KOPT-K1 (cell line): Measurements from ENCODE around the gene LCOR.

ENCODE experiments used
- H3K27ac ChIP-seq: fragments of 200-600 bp; sonication (generic); 2 replicates; pipeline ENCODE4 v1.5.1; 2016; ENCODE audit warnings: antibody characterized with exemption, mild to moderate bottlenecking, low read depth, low read length; ENCODE audit not compliant: poor library complexity, severe bottlenecking
- H3K36me3 ChIP-seq: fragments of 200-600 bp; sonication (generic); 2 replicates; pipeline ENCODE4 v1.5.1; 2017; ENCODE audit warnings: antibody characterized with exemption, mild to moderate bottlenecking, low read length, moderate library complexity; ENCODE audit not compliant: insufficient read depth
- H3K9me3 ChIP-seq: fragments of 200-600 bp; sonication (generic); 2 replicates; pipeline ENCODE4 v1.5.1; 2017; ENCODE audit warnings: antibody characterized with exemption, low read length, mild to moderate bottlenecking; ENCODE audit not compliant: insufficient read depth, poor library complexity, severe bottlenecking

Gene LCOR

DNA sequence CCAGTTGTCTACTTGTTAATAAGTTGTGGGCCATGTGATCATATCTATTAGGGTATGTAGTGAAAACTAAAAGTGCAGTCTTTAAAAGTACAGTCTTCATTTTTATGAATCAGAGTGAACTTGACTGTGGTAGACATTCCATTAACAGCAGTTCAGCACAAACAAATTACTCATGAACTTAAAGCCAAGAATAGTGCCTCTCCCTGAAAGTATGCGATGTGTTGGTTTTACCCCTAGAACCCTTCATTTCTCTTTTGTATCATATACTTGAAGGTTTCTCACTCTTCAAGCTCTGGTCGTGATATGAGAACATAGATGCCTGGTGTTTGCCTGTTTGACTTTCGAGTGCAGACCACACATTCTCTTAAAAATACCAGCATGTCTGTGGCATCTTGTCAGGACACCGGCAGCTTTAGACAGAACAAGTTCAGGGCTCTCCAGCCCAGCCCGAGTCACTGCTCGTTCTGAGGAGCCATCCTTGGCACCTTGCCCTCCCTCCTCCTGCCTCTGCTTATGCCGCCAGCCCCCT, 159.3 kb downstream of the LCOR start:
- no peaks in the 10 kb centered on the region for H3K36me3 ChIP-seq
- no peak overlapping the region for H3K27ac ChIP-seq
- no peaks in the 10 kb centered on the region for H3K9me3 ChIP-seq

DNA sequence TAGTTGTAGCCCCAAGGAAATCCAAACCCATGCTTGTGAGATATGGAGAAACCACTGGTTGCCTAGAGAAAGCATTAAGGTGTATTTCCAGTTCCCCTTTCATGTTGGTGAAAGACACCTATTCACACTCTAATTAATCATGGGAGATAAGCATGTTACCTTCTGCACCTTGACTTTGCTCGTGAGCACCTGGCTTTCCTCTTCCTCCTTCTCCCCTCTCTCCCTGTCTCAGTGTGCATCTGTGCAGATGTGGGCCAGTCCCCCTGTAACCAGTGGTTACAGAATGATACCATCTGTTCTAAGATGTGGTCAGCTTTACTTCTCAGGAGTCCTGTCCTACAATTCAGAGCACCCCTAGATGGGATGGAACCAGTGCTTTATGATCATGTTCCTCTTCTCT, 160.6 kb downstream of the LCOR start:
- Histone ChIP-seq H3K36me3 (peaks cover 8% of the 10 kb centered on the region), H3K9me3 (no peaks in the 10 kb centered on the region), H3K27ac (no peak overlapping the region)

- Histone ChIP-seq H3K36me3 (peaks cover 37% of the 10 kb centered on the region), H3K27ac (no peak overlapping the region), H3K9me3 (no peaks in the 10 kb centered on the region)
These were observed 163.8 kb downstream of the LCOR start for GRCh38 chr10:96995851-96996250.

- H3K9me3 ChIP-seq = no peaks in the 10 kb centered on the region
- no peak overlapping the region for H3K27ac ChIP-seq
- peaks cover 43% of the 10 kb centered on the region for H3K36me3 ChIP-seq
These were observed 164.3 kb downstream of the LCOR start for GRCh38 chr10:96996275-96996965.

- H3K27ac ChIP-seq = no peak overlapping the region
- no peaks in the 10 kb centered on the region for H3K9me3 ChIP-seq
- H3K36me3 ChIP-seq = peaks cover 62% of the 10 kb centered on the region
These were observed 166.3 kb downstream of the LCOR start for GRCh38 chr10:96998329-96998888.

DNA sequence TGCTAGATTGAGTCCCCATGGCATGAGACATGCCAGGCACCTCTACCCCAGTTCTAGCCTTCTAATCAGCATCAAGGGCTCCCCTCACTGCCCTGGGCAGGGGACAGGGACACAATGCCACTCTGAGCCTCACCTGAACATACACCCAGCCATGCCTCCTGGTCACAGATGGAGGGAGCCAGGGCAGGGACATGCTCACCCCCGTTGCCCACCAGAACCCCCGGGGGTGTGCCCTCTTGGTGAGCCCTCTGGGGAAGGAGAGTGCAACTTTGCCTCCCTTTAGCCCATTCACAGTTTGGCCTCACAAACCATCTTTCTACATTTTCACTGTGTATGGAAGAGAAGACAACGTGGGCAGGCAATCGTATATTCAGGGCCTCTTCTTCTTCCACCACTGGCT, 167.2 kb downstream of the LCOR start:
- Histone ChIP-seq H3K9me3 (no peaks in the 10 kb centered on the region), H3K27ac (no peak overlapping the region), H3K36me3 (peaks cover 72% of the 10 kb centered on the region)

- peaks cover 78% of the 10 kb centered on the region for H3K36me3 ChIP-seq
- H3K9me3 ChIP-seq = no peaks in the 10 kb centered on the region
- no peak overlapping the region for H3K27ac ChIP-seq
These were observed 167.9 kb downstream of the LCOR start for GRCh38 chr10:96999987-97000386.

DNA sequence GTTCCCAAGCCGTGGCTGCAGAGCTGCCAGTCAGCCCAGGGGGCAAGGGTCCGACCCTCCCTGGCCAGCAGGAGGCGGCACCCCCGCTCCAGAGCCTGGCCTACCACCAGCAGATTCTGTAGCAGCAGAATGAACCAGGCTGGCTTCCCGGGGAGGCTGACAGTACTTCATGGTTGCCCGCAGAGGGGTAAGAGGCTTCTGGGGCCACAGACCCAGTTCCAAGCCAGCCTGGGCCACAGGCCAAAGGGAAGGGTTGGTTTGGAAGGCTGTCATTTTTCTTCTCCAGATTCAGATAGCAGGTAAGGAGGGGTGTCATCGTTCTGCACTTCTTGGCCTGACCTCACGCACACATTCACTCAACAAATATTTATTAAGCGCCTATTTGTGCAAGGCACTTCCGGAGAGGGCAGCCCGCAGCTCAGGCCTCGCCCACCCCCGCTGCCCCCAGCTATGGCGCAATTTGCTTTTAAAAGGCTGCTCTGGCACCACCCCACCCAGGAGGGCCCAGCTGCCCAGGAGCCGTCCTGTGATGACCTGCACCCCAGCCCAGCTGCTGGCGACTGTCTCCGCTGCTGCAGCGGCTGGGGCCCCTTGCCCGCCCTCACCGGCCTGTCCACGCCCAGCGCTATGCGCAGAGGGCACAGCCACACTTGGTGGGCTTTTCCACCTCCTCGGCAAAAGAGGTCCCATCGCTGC, 168.5 kb downstream of the LCOR start:
- Histone ChIP-seq H3K27ac (no peak overlapping the region), H3K36me3 (peaks cover 85% of the 10 kb centered on the region), H3K9me3 (no peaks in the 10 kb centered on the region)

- Histone ChIP-seq H3K36me3 (peaks cover 92% of the 10 kb centered on the region), H3K27ac (no peak overlapping the region), H3K9me3 (no peaks in the 10 kb centered on the region)
These were observed 169.3 kb downstream of the LCOR start for GRCh38 chr10:97001183-97001991.

DNA sequence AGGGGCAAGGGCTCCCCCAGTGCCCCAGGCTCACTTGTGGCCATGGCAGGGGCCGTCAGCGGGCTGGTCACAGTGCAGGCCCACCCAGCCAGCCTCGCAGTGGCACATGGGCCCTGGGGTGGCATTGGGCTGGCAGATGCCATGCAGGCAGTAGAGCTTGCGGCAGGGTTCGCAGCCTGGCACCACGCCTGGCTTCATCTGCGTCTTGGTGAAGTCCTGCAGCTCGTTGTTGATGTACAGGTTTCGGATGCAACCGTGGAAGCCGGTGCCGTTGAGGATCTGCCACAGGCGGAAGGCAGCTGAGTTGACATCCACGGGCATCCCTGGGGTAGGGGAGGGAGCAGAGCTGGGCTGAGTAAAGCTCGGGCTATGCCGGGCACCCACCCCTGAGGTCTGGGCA, 170.6 kb downstream of the LCOR start:
- H3K27ac ChIP-seq = no peak overlapping the region
- peaks cover 98% of the 10 kb centered on the region for H3K36me3 ChIP-seq
- peaks cover 6% of the 10 kb centered on the region for H3K9me3 ChIP-seq

DNA sequence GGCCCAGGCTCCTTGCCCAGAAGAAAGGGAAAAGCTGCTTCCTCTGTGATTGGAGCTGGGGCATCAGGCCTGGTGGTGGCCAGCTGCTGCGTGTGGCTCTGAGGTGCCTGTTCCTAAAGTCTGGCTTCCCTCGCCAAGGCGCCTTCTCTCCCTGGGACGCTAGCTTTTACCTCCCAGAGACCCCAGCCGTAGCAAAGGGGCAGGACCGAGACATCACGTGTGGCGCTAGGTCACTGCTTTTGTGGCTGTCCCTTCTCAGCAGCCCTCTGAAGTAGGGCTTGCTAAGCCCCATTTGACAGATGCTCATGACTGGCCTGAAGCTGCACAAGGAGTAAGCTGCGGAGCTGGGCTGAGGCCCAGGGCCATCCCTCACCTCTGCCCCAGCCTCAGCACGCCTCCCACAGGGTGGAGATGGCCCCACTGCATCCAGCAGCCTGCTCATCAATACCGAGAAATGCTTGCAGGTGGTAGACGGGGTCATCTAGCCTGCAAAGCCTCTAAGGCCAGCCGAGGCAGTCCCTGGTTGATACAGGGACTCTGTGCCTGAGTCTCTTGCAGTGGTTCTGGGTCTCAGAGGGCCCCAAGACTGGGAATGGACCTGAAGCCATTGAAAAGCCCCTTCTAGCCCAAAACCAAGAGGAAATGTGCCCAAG, 171.2 kb downstream of the LCOR start:
- H3K27ac ChIP-seq = no peak overlapping the region
- peaks cover 98% of the 10 kb centered on the region for H3K36me3 ChIP-seq
- peaks cover 12% of the 10 kb centered on the region for H3K9me3 ChIP-seq

- Histone ChIP-seq H3K9me3 (peaks cover 14% of the 10 kb centered on the region), H3K36me3 (peaks cover 96% of the 10 kb centered on the region), H3K27ac (no peak overlapping the region)
These were observed 171.7 kb downstream of the LCOR start for GRCh38 chr10:97003804-97004201.

GRCh38 chr10:97004591-97004990, 172.5 kb downstream of the LCOR start:
- H3K9me3 ChIP-seq = peaks cover 14% of the 10 kb centered on the region
- peaks cover 95% of the 10 kb centered on the region for H3K36me3 ChIP-seq
- no peak overlapping the region for H3K27ac ChIP-seq

DNA sequence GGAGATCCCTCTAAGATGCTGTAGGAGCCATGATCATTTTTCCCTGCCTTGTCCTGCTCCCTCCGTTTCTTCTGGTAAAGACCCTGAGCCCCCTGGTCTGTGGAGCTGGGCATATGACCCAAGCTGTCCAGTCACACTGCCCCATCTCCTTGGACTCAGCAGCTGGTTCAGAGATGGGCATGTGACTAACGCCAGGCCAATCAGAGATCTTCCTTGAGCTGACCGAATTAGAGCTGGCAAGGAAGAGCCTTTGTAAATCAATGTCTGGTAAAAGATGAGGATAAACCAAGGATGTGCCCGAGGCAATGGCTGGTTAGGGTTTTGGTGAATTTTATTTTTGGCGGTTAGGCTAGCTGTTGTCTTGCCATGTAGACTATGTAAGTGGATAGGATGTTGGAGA, 173.3 kb downstream of the LCOR start:
- Histone ChIP-seq H3K27ac (no peak overlapping the region), H3K36me3 (peaks cover 95% of the 10 kb centered on the region), H3K9me3 (peaks cover 14% of the 10 kb centered on the region)
